HepG2 (cell line): Measurements from ENCODE around the gene PTGDR2. TPM values are rescaled to one million over a fixed set of nuclear protein-coding genes. Genes with fewer than 3 reads are reported as not detected.

Experiments
- CBFB ChIP-seq: sonication (generic); formaldehyde crosslinking; IDR thresholded peaks from 2 replicates; pipeline ENCODE4 v1.4.0; 2020; ENCODE audit warnings: missing genetic modification reagents
- CEBPG ChIP-seq: IDR thresholded peaks from 2 replicates; pipeline ENCODE4 v1.6.1; 2016
- FOXA1 ChIP-seq, 2 experiments: fragments of 450-650 bp in 1 of 2; sonication (generic) in 1 of 2; formaldehyde crosslinking in 1 of 2; IDR thresholded peaks; 2 replicates each; pipeline versions ENCODE4 v1.4.0 to v1.6.1; 2016 to 2020; ENCODE audit warnings: missing genetic modification reagents in 1 of 2
- KMT2B ChIP-seq: IDR thresholded peaks from 2 replicates; pipeline ENCODE4 v1.6.1; 2016; ENCODE audit warnings: missing genetic modification reagents, missing compliant biosample characterization
- MED1 ChIP-seq: sonication (generic); formaldehyde crosslinking; IDR thresholded peaks from 2 replicates; pipeline ENCODE4 v1.4.0; 2020; ENCODE audit warnings: missing genetic modification reagents
- PHF20 ChIP-seq: sonication (generic); formaldehyde crosslinking; IDR thresholded peaks from 2 replicates; pipeline ENCODE4 v1.5.0; 2020; ENCODE audit warnings: mild to moderate bottlenecking, missing genetic modification reagents
- PHF5A ChIP-seq: IDR thresholded peaks from one replicate; pipeline ENCODE4 v1.6.1; 2018; ENCODE audit warnings: low read depth, missing genetic modification reagents; ENCODE audit not compliant: unreplicated experiment
- TEAD3 ChIP-seq: optimal IDR thresholded peaks from 2 replicates; pipeline ENCODE3; 2016; ENCODE audit warnings: borderline replicate concordance
- ZNF121 ChIP-seq: sonication (generic); formaldehyde crosslinking; IDR thresholded peaks from 2 replicates; pipeline ENCODE4 v1.5.0; 2020; ENCODE audit warnings: mild to moderate bottlenecking, missing genetic modification reagents
- ZNF143 ChIP-seq: sonication (generic); formaldehyde crosslinking; IDR thresholded peaks from 2 replicates; pipeline ENCODE4 v1.4.0; 2020; ENCODE audit warnings: missing genetic modification reagents
- ZNF235 ChIP-seq: sonication (generic); formaldehyde crosslinking; IDR thresholded peaks from 2 replicates; pipeline ENCODE4 v1.8.1; 2023; ENCODE audit warnings: mild to moderate bottlenecking, missing genetic modification reagents, borderline replicate concordance
- ZNF274 ChIP-seq: sonication (generic); formaldehyde crosslinking; IDR thresholded peaks from 2 replicates; pipeline ENCODE4 v1.5.1; 2020; ENCODE audit warnings: mild to moderate bottlenecking, missing genetic modification reagents
- ZNF605 ChIP-seq: sonication (generic); formaldehyde crosslinking; IDR thresholded peaks from 2 replicates; pipeline ENCODE4 v1.8.0; 2022; ENCODE audit warnings: mild to moderate bottlenecking, missing genetic modification reagents
- ZNF616 ChIP-seq: sonication (generic); formaldehyde crosslinking; IDR thresholded peaks from 2 replicates; pipeline ENCODE4 v1.5.0; 2020; ENCODE audit warnings: low read depth, mild to moderate bottlenecking, missing genetic modification reagents
- polyA plus RNA-seq, 8 experiments: library from polyadenylated mRNA; depleted of rRNA in 3 of 8; stranded (reverse) in 7 of 8; unstranded in 1 of 8; fragments of >200 nt; fragmentation: Illumina TruSeq in 4 of 8; extraction: Trizol in 4 of 8; gene quantifications; 2 replicates each; pipeline versions ENCODE4 v1.2.1 to v1.2.3, GENCODE V29; 2011 to 2016; ENCODE audit warnings: low read depth in 4 of 8, missing spikeins in 1 of 8, mixed read lengths in 1 of 8; ENCODE audit not compliant: insufficient read depth in 1 of 8
- total RNA-seq, 5 experiments: library from RNA; depleted of rRNA; stranded (reverse); fragments of >200 nt; fragmentation: Illumina TruSeq; extraction: Trizol; gene quantifications; 2 replicates each; pipeline ENCODE4 v1.2.3, GENCODE V29; 2016; ENCODE audit warnings: low read depth in 1 of 5
- TF ChIP-seq, protein P1 (sequence below): sonication (generic); formaldehyde crosslinking; IDR thresholded peaks from 2 replicates; pipeline ENCODE4 v1.9.0; 2021; ENCODE audit warnings: mild to moderate bottlenecking, missing genetic modification reagents
- TF ChIP-seq, protein P2 (sequence below): sonication (generic); formaldehyde crosslinking; IDR thresholded peaks from 2 replicates; pipeline ENCODE4 v1.5.1; 2020; ENCODE audit warnings: mild to moderate bottlenecking, moderate library complexity, missing genetic modification reagents
- TF ChIP-seq, protein P3 (sequence below): IDR thresholded peaks from 2 replicates; pipeline ENCODE4 v1.6.1; 2018; ENCODE audit warnings: missing genetic modification reagents
- TF ChIP-seq, protein P4 (sequence below): sonication (generic); formaldehyde crosslinking; IDR thresholded peaks from 2 replicates; pipeline ENCODE4 v1.4.0; 2020; ENCODE audit warnings: mild to moderate bottlenecking, missing genetic modification reagents

The PTGDR2 gene
- total and polyA plus RNA-seq, 2 of the 13 experiments (the other 11 are each of a cell fraction or from before 2014, with no cell fraction given): 1.9 to 2.5 TPM

DNA sequence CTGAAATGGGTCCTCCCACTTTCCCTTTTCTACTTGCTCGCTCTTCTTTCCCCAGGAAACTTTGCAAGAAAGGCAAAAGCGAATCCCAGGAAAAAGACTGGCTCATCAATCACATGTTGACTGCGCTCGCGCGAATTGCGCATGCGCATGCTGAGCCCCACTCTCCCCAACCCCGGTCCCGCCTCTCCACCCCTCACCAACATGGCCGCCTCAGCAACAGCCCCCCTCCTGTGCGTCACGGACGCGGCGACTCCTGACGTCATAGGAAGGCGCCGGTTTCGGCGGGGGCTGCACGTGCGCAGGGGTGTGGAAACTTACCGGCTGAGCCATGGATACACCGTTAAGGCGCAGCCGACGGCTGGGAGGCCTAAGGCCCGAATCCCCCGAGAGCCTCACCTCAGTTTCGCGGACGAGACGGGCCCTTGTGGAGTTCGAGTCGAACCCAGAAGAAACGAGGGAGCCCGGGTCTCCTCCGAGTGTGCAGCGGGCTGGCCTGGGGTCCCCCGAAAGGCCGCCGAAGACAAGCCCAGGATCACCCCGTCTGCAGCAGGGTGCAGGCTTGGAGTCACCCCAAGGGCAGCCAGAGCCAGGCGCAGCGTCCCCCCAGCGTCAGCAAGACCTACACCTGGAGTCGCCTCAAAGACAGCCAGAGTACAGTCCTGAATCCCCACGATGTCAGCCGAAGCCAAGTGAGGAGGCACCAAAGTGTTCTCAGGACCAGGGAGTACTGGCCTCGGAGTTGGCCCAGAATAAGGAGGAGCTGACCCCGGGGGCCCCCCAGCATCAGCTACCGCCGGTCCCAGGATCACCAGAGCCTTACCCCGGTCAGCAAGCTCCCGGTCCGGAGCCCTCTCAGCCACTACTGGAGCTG is 13.7 kb downstream of the PTGDR2 start, which contains the start of gene CCDC86 (continued):
- TF ChIP-seq FOXA1 (IDR thresholded peaks at IDR 0.05) (no peak), FOXA1 (CRISPR knock-in tag; IDR thresholded peaks at IDR 0.05) (peak; percentile 58; the same call in 1 of the 2 replicates), CBFB (peak; percentile 84), ZNF605 (CRISPR knock-in tag) (peak; percentile 66; the same call in 1 of the 2 replicates), MED1 (CRISPR knock-in tag) (peak; percentile 83; the same call in 1 of the 2 replicates), ZNF235 (CRISPR knock-in tag) (peak; percentile 65; the same call in 1 of the 2 replicates), KMT2B (CRISPR knock-in tag) (peak; percentile 97), TEAD3 (CRISPR knock-in tag) (peak; percentile 61), ZNF616 (no peak; the same call in 1 of the 2 replicates), CEBPG (peak; percentile 48; the same call in 1 of the 2 replicates), PHF20 (CRISPR knock-in tag) (peak; percentile 95), ZNF143 (CRISPR knock-in tag) (peak; percentile 74; the same call in 1 of the 2 replicates), PHF5A (no peak), ZNF274 (peak; percentile 79; the same call in 1 of the 2 replicates), ZNF121 (CRISPR knock-in tag) (no peak)
- TF ChIP-seq, protein P1, sequence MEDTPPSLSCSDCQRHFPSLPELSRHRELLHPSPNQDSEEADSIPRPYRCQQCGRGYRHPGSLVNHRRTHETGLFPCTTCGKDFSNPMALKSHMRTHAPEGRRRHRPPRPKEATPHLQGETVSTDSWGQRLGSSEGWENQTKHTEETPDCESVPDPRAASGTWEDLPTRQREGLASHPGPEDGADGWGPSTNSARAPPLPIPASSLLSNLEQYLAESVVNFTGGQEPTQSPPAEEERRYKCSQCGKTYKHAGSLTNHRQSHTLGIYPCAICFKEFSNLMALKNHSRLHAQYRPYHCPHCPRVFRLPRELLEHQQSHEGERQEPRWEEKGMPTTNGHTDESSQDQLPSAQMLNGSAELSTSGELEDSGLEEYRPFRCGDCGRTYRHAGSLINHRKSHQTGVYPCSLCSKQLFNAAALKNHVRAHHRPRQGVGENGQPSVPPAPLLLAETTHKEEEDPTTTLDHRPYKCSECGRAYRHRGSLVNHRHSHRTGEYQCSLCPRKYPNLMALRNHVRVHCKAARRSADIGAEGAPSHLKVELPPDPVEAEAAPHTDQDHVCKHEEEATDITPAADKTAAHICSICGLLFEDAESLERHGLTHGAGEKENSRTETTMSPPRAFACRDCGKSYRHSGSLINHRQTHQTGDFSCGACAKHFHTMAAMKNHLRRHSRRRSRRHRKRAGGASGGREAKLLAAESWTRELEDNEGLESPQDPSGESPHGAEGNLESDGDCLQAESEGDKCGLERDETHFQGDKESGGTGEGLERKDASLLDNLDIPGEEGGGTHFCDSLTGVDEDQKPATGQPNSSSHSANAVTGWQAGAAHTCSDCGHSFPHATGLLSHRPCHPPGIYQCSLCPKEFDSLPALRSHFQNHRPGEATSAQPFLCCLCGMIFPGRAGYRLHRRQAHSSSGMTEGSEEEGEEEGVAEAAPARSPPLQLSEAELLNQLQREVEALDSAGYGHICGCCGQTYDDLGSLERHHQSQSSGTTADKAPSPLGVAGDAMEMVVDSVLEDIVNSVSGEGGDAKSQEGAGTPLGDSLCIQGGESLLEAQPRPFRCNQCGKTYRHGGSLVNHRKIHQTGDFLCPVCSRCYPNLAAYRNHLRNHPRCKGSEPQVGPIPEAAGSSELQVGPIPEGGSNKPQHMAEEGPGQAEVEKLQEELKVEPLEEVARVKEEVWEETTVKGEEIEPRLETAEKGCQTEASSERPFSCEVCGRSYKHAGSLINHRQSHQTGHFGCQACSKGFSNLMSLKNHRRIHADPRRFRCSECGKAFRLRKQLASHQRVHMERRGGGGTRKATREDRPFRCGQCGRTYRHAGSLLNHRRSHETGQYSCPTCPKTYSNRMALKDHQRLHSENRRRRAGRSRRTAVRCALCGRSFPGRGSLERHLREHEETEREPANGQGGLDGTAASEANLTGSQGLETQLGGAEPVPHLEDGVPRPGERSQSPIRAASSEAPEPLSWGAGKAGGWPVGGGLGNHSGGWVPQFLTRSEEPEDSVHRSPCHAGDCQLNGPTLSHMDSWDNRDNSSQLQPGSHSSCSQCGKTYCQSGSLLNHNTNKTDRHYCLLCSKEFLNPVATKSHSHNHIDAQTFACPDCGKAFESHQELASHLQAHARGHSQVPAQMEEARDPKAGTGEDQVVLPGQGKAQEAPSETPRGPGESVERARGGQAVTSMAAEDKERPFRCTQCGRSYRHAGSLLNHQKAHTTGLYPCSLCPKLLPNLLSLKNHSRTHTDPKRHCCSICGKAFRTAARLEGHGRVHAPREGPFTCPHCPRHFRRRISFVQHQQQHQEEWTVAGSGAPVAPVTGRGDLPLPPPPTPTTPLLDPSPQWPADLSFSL (CRISPR knock-in tag): no peak
- TF ChIP-seq, protein P2, sequence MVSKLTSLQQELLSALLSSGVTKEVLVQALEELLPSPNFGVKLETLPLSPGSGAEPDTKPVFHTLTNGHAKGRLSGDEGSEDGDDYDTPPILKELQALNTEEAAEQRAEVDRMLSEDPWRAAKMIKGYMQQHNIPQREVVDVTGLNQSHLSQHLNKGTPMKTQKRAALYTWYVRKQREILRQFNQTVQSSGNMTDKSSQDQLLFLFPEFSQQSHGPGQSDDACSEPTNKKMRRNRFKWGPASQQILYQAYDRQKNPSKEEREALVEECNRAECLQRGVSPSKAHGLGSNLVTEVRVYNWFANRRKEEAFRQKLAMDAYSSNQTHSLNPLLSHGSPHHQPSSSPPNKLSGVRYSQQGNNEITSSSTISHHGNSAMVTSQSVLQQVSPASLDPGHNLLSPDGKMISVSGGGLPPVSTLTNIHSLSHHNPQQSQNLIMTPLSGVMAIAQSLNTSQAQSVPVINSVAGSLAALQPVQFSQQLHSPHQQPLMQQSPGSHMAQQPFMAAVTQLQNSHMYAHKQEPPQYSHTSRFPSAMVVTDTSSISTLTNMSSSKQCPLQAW (CRISPR knock-in tag): peak; percentile 96
- TF ChIP-seq, protein P3, sequence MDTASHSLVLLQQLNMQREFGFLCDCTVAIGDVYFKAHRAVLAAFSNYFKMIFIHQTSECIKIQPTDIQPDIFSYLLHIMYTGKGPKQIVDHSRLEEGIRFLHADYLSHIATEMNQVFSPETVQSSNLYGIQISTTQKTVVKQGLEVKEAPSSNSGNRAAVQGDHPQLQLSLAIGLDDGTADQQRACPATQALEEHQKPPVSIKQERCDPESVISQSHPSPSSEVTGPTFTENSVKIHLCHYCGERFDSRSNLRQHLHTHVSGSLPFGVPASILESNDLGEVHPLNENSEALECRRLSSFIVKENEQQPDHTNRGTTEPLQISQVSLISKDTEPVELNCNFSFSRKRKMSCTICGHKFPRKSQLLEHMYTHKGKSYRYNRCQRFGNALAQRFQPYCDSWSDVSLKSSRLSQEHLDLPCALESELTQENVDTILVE (CRISPR knock-in tag): peak; percentile 83
- TF ChIP-seq, protein P4, sequence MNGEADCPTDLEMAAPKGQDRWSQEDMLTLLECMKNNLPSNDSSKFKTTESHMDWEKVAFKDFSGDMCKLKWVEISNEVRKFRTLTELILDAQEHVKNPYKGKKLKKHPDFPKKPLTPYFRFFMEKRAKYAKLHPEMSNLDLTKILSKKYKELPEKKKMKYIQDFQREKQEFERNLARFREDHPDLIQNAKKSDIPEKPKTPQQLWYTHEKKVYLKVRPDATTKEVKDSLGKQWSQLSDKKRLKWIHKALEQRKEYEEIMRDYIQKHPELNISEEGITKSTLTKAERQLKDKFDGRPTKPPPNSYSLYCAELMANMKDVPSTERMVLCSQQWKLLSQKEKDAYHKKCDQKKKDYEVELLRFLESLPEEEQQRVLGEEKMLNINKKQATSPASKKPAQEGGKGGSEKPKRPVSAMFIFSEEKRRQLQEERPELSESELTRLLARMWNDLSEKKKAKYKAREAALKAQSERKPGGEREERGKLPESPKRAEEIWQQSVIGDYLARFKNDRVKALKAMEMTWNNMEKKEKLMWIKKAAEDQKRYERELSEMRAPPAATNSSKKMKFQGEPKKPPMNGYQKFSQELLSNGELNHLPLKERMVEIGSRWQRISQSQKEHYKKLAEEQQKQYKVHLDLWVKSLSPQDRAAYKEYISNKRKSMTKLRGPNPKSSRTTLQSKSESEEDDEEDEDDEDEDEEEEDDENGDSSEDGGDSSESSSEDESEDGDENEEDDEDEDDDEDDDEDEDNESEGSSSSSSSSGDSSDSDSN: peak; percentile 72
